Skeletal muscle satellite cell (primary cell): ENCODE results near the gene FOCAD.

ENCODE experiments used
- H3K27me3 ChIP-seq: 2 replicates; pipeline ENCODE4 v1.7.0; 2013; ENCODE audit warnings: low read length; ENCODE audit not compliant: control insufficient read depth, insufficient read depth
- H3K36me3 ChIP-seq: 2 replicates; pipeline ENCODE4 v1.7.0; 2013; ENCODE audit warnings: mild to moderate bottlenecking, control low read depth, low read length; ENCODE audit not compliant: insufficient read depth
- H3K4me1 ChIP-seq: 2 replicates; pipeline ENCODE4 v1.7.0; 2013; ENCODE audit warnings: low read length; ENCODE audit not compliant: control insufficient read depth, insufficient read depth
- H3K4me2 ChIP-seq: 2 replicates; pipeline ENCODE4 v1.7.0; 2013; ENCODE audit warnings: mild to moderate bottlenecking, low read length
- H3K4me3 ChIP-seq: 2 replicates; pipeline ENCODE4 v1.7.0; 2013; ENCODE audit warnings: low read length
- H3K9ac ChIP-seq: 2 replicates; pipeline ENCODE4 v1.7.0; 2013; ENCODE audit warnings: mild to moderate bottlenecking, low read depth, low read length, moderate library complexity
- H3K9me3 ChIP-seq: replicated peaks from 2 replicates; pipeline ENCODE4 v1.7.0; 2013; ENCODE audit warnings: mild to moderate bottlenecking, control low read depth, low read length

The FOCAD gene

GRCh38 chr9:20713172-20713571 lies 29.1 kb downstream of the FOCAD start:
- no peak overlapping the region for H3K4me3 ChIP-seq
- H3K9ac ChIP-seq = no peak overlapping the region
- no peaks in the 10 kb centered on the region for H3K27me3 ChIP-seq
- no peaks in the 10 kb centered on the region for H3K4me1 ChIP-seq
- H3K36me3 ChIP-seq = peaks cover 7% of the 10 kb centered on the region
- no peak overlapping the region for H3K4me2 ChIP-seq
- no peaks in the 10 kb centered on the region for H3K9me3 ChIP-seq

- no peaks in the 10 kb centered on the region for H3K27me3 ChIP-seq
- no peak overlapping the region for H3K4me2 ChIP-seq
- H3K4me3 ChIP-seq = no peak overlapping the region
- no peaks in the 10 kb centered on the region for H3K4me1 ChIP-seq
- H3K36me3 ChIP-seq = peaks cover 7% of the 10 kb centered on the region
- H3K9ac ChIP-seq = no peak overlapping the region
- no peaks in the 10 kb centered on the region for H3K9me3 ChIP-seq
These were observed 30.7 kb downstream of the FOCAD start for GRCh38 chr9:20714442-20715415.

GRCh38 chr9:20722221-20722620 lies 38.2 kb downstream of the FOCAD start:
- Histone ChIP-seq H3K4me2 (no peak overlapping the region), H3K4me3 (no peak overlapping the region), H3K9ac (no peak overlapping the region), H3K36me3 (peaks cover 17% of the 10 kb centered on the region), H3K4me1 (peaks cover 7% of the 10 kb centered on the region), H3K27me3 (no peaks in the 10 kb centered on the region), H3K9me3 (no peaks in the 10 kb centered on the region)

GRCh38 chr9:20725675-20726074 lies 41.6 kb downstream of the FOCAD start:
- Histone ChIP-seq H3K9me3 (no peaks in the 10 kb centered on the region), H3K9ac (no peak overlapping the region), H3K36me3 (peaks cover 13% of the 10 kb centered on the region), H3K4me3 (no peak overlapping the region), H3K4me1 (peaks cover 7% of the 10 kb centered on the region), H3K27me3 (no peaks in the 10 kb centered on the region), H3K4me2 (no peak overlapping the region)

GRCh38 chr9:20726144-20726543 lies 42.1 kb downstream of the FOCAD start:
- no peak overlapping the region for H3K9ac ChIP-seq
- peaks cover 7% of the 10 kb centered on the region for H3K4me1 ChIP-seq
- no peak overlapping the region for H3K4me3 ChIP-seq
- H3K36me3 ChIP-seq = peaks cover 11% of the 10 kb centered on the region
- H3K27me3 ChIP-seq = no peaks in the 10 kb centered on the region
- H3K4me2 ChIP-seq = no peak overlapping the region
- no peaks in the 10 kb centered on the region for H3K9me3 ChIP-seq

- no peak overlapping the region for H3K9ac ChIP-seq
- peaks cover 6% of the 10 kb centered on the region for H3K36me3 ChIP-seq
- no peaks in the 10 kb centered on the region for H3K9me3 ChIP-seq
- H3K4me3 ChIP-seq = no peak overlapping the region
- H3K4me2 ChIP-seq = no peak overlapping the region
- H3K27me3 ChIP-seq = no peaks in the 10 kb centered on the region
- H3K4me1 ChIP-seq = no peaks in the 10 kb centered on the region
These were observed 44.6 kb downstream of the FOCAD start for GRCh38 chr9:20728493-20729220.

GRCh38 chr9:20729523-20729922 lies 45.5 kb downstream of the FOCAD start:
- Histone ChIP-seq H3K36me3 (peaks cover 5% of the 10 kb centered on the region), H3K9me3 (no peaks in the 10 kb centered on the region), H3K4me1 (no peaks in the 10 kb centered on the region), H3K4me2 (no peak overlapping the region), H3K4me3 (no peak overlapping the region), H3K9ac (no peak overlapping the region), H3K27me3 (no peaks in the 10 kb centered on the region)

GRCh38 chr9:20732118-20732517 lies 48.1 kb downstream of the FOCAD start:
- no peaks in the 10 kb centered on the region for H3K9me3 ChIP-seq
- H3K4me1 ChIP-seq = no peaks in the 10 kb centered on the region
- H3K4me3 ChIP-seq = no peak overlapping the region
- H3K9ac ChIP-seq = no peak overlapping the region
- H3K36me3 ChIP-seq = no peaks in the 10 kb centered on the region
- no peaks in the 10 kb centered on the region for H3K27me3 ChIP-seq
- no peak overlapping the region for H3K4me2 ChIP-seq

- Histone ChIP-seq H3K4me1 (no peaks in the 10 kb centered on the region), H3K9ac (no peak overlapping the region), H3K36me3 (no peaks in the 10 kb centered on the region), H3K4me3 (no peak overlapping the region), H3K9me3 (no peaks in the 10 kb centered on the region), H3K4me2 (no peak overlapping the region), H3K27me3 (no peaks in the 10 kb centered on the region)
These were observed 50.2 kb downstream of the FOCAD start for GRCh38 chr9:20734275-20734674.

GRCh38 chr9:20740304-20740703 lies 56.2 kb downstream of the FOCAD start:
- Histone ChIP-seq H3K27me3 (no peaks in the 10 kb centered on the region), H3K4me2 (no peak overlapping the region), H3K9ac (no peak overlapping the region), H3K9me3 (no peaks in the 10 kb centered on the region), H3K36me3 (peaks cover 11% of the 10 kb centered on the region), H3K4me3 (no peak overlapping the region), H3K4me1 (no peaks in the 10 kb centered on the region)

GRCh38 chr9:20740929-20741582 lies 57.0 kb downstream of the FOCAD start:
- Histone ChIP-seq H3K4me1 (no peaks in the 10 kb centered on the region), H3K9me3 (no peaks in the 10 kb centered on the region), H3K4me2 (no peak overlapping the region), H3K9ac (no peak overlapping the region), H3K36me3 (peaks cover 11% of the 10 kb centered on the region), H3K27me3 (no peaks in the 10 kb centered on the region), H3K4me3 (no peak overlapping the region)
